BLaER1 (cell line): ENCODE results near the gene EHF.
A peak's percentile ranks its signal among the peaks of the same experiment; 100 is the strongest.

Experiments used
- H3K27ac ChIP-seq: shearing (Covaris generic); formaldehyde crosslinking; 2 replicates; pipeline ENCODE4 v1.8.1; 2022
- H3K27me3 ChIP-seq: shearing (Covaris generic); formaldehyde crosslinking; 2 replicates; pipeline ENCODE4 v1.8.1; 2022
- H3K36me3 ChIP-seq: shearing (Covaris generic); formaldehyde crosslinking; 2 replicates; pipeline ENCODE4 v1.8.1; 2022
- H3K4me1 ChIP-seq: shearing (Covaris generic); formaldehyde crosslinking; 2 replicates; pipeline ENCODE4 v1.8.1; 2022
- H3K4me2 ChIP-seq: shearing (Covaris generic); formaldehyde crosslinking; 2 replicates; pipeline ENCODE4 v1.8.1; 2022
- H3K4me3 ChIP-seq: shearing (Covaris generic); formaldehyde crosslinking; 2 replicates; pipeline ENCODE4 v1.8.1; 2022
- H3K9ac ChIP-seq: shearing (Covaris generic); formaldehyde crosslinking; 2 replicates; pipeline ENCODE4 v1.8.1; 2022
- H3K9me3 ChIP-seq: shearing (Covaris generic); formaldehyde crosslinking; 2 replicates; pipeline ENCODE4 v1.8.1; 2022
- H4K20me1 ChIP-seq: shearing (Covaris generic); formaldehyde crosslinking; 2 replicates; pipeline ENCODE4 v1.8.1; 2022
- Cebpa-rat ChIP-seq: shearing (Covaris generic); IDR thresholded peaks from 2 replicates; pipeline ENCODE4 v1.8.1; 2022

EHF gene

DNA sequence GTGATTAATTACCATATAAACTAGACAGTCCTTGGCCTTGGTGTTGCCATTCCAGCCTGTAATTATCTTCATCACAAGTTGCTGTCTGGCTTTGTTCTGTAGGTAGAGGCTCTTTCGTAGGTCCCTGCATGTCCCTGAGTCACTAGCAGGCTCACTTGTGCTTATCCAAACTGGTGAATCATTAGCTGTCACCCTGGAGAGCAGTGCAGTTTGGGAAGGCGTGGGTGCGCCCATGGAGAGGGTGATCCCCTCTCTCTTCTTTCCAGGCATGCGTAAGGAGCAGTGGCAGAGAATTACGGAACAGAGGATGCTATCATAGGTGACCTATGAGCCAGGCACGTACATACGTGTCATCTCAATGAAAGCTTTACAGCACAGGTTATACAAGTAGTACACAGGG, 11.0 kb upstream of the EHF start:
- Histone ChIP-seq H3K27me3 (no peaks in the 10 kb centered on the region), H3K9ac (no peak overlapping the region), H3K4me3 (no peak overlapping the region), H3K4me2 (no peak overlapping the region), H4K20me1 (no peaks in the 10 kb centered on the region), H3K9me3 (no peaks in the 10 kb centered on the region), H3K36me3 (no peaks in the 10 kb centered on the region), H3K27ac (no peak overlapping the region), H3K4me1 (peaks cover 21% of the 10 kb centered on the region)
- TF ChIP-seq Cebpa-rat = no peak

DNA sequence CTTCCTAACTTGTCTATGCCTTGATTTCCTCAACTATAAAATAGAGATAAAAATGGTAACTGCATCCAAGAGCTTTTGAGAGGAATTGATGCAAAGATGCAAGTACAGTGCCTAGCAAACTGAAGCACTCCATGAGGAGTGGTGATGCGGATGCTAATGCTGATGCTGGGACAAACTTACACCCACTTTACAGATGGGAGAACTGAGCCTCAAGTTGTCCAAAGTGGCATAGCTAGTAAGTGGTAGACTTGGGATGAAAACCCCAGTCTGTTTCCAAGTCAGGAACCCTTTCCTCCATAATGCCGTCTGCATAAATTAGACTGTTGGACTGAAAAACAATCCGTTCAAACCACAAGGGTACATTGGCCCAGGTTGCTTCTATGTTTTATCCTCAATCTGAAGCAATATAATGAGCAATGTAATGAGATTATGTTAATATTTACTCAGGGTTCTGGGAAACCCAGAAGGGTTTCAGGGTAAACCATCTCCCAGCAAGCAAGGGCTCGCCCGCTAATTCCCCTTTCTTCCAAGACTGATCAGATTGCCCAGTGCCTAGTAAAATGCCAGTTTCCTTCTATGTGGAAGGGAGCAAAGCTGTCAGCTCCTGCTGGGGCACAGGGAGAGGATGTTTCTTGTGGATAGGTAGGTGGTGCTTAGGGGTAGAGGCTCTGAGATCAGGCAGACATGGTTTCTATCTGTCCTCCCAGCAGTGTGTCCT, 10.4 kb upstream of the EHF start:
- Histone ChIP-seq H3K4me2 (no peak overlapping the region), H3K9ac (no peak overlapping the region), H3K36me3 (no peaks in the 10 kb centered on the region), H3K4me1 (peaks cover 21% of the 10 kb centered on the region), H3K27ac (no peak overlapping the region), H3K27me3 (no peaks in the 10 kb centered on the region), H4K20me1 (no peaks in the 10 kb centered on the region), H3K9me3 (no peaks in the 10 kb centered on the region), H3K4me3 (no peak overlapping the region)
- TF ChIP-seq Cebpa-rat = no peak

DNA sequence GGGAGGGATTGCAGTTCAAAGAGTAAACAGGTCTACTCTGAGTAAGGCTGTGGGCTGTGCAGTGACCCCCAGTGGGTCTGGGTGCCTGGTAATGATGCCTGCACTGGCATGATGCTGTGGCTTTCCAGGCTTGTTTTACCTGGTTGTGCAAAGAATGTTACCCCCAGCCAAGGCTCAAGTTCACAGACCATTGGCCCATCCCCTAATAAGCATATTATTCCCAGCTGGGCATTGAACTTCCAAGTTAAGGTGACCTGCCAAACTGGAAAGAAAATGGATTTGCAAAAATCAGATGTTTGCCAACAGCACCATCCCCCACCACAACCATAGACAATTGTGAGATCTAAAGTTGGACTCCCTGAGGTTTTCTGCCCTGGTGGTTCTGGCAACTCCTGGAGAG, 7.9 kb upstream of the EHF start:
- H3K9me3 ChIP-seq = no peaks in the 10 kb centered on the region
- no peak overlapping the region for H3K9ac ChIP-seq
- H3K36me3 ChIP-seq = no peaks in the 10 kb centered on the region
- H3K27ac ChIP-seq = no peak overlapping the region
- H3K4me1 ChIP-seq = peaks cover 21% of the 10 kb centered on the region
- no peak for TF ChIP-seq Cebpa-rat
- peak overlapping the region; percentile 35 for H3K4me2 ChIP-seq
- H3K27me3 ChIP-seq = no peaks in the 10 kb centered on the region
- H4K20me1 ChIP-seq = no peaks in the 10 kb centered on the region
- H3K4me3 ChIP-seq = no peak overlapping the region

DNA sequence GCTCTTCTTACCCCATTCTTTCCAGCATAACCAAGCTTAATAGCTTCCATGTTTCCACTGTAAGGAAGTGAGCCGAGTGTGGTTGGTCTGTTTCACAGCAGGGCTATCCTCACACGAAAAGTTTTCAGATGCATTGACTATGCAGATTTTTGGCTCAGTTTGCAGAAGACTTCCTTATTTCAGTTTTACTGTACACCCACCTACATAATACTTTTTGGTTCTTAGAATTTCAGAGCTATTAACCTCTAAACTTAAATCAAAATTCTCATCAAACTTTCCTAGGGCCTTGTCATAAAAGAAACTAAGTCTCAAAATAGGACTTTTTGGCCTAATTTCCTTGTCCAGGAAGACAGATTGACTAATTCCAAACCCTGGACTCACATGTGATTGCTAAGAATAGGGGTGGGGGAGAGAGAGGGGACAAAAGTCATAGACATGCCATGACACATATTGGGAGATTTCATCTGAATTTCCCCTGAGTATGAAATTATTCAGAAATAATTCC, 7.3 kb upstream of the EHF start:
- Histone ChIP-seq H3K36me3 (no peaks in the 10 kb centered on the region), H3K4me1 (peaks cover 21% of the 10 kb centered on the region), H3K9ac (no peak overlapping the region), H3K4me2 (peak overlapping the region; percentile 35), H3K27ac (no peak overlapping the region), H3K4me3 (no peak overlapping the region), H3K27me3 (no peaks in the 10 kb centered on the region), H4K20me1 (no peaks in the 10 kb centered on the region), H3K9me3 (no peaks in the 10 kb centered on the region)
- no peak for TF ChIP-seq Cebpa-rat

DNA sequence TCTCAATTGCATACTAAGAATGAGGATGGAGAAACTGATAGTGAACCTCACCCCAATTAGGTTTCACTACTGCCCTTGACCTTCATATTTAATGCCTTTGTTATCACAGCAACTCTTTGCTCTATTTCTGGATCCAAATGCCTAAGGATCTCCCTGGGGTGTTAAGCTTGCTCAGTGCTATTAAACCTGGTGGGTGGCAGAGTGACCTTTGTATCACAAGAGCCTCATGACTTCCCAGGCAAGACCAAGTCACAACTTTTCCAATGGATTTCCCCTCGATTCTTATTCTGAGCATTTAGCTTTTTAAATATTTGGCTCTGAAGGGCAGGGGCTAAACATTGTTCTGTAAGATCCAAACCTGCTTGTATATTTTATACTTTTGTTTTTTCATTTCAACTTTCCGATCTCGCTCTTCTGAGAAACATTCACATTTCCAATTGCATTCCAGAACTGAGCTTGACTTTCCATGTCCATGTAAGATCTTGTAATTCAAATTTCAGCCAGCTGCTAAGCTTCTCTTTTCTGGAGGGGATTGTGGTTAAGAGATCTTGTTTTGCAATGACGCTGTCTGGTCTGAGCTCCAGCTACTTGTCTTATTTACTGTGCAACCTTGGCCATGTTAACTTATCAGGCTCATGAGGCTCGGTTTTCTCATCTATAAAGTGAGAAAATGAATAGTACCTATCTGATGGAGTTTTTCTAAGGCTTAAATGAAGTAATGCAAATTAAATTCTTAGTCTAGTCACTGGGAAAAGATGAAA, 6.4 kb upstream of the EHF start:
- H3K9me3 ChIP-seq = no peaks in the 10 kb centered on the region
- no peak overlapping the region for H3K9ac ChIP-seq
- H3K36me3 ChIP-seq = no peaks in the 10 kb centered on the region
- H3K27me3 ChIP-seq = no peaks in the 10 kb centered on the region
- H3K4me1 ChIP-seq = peaks cover 21% of the 10 kb centered on the region
- no peak overlapping the region for H3K4me2 ChIP-seq
- TF ChIP-seq Cebpa-rat = no peak
- no peaks in the 10 kb centered on the region for H4K20me1 ChIP-seq
- H3K4me3 ChIP-seq = no peak overlapping the region
- H3K27ac ChIP-seq = no peak overlapping the region

DNA sequence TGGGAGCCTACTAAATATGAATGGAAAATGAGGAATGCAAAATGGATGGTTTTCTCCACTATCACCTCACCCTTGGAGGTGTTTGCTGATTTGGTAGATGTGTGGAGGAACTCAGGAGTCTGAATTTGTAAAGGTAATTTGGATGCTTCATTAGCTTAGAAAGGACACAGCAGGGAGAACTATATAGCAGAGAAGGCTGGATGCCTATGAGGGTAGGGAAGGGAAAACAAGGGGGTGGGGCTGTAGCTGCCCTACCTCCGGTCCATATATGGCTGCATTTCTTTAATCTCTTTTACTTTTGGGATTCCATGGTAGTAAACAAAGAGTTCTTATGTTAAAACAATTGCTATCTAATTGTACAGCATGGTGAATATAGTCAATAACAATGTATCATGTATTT, 4.8 kb upstream of the EHF start:
- no peak overlapping the region for H3K27ac ChIP-seq
- H3K27me3 ChIP-seq = no peaks in the 10 kb centered on the region
- no peaks in the 10 kb centered on the region for H3K9me3 ChIP-seq
- H3K9ac ChIP-seq = no peak overlapping the region
- no peak overlapping the region for H3K4me2 ChIP-seq
- no peaks in the 10 kb centered on the region for H3K36me3 ChIP-seq
- peaks cover 21% of the 10 kb centered on the region for H3K4me1 ChIP-seq
- TF ChIP-seq Cebpa-rat = no peak
- H4K20me1 ChIP-seq = no peaks in the 10 kb centered on the region
- H3K4me3 ChIP-seq = no peak overlapping the region

DNA sequence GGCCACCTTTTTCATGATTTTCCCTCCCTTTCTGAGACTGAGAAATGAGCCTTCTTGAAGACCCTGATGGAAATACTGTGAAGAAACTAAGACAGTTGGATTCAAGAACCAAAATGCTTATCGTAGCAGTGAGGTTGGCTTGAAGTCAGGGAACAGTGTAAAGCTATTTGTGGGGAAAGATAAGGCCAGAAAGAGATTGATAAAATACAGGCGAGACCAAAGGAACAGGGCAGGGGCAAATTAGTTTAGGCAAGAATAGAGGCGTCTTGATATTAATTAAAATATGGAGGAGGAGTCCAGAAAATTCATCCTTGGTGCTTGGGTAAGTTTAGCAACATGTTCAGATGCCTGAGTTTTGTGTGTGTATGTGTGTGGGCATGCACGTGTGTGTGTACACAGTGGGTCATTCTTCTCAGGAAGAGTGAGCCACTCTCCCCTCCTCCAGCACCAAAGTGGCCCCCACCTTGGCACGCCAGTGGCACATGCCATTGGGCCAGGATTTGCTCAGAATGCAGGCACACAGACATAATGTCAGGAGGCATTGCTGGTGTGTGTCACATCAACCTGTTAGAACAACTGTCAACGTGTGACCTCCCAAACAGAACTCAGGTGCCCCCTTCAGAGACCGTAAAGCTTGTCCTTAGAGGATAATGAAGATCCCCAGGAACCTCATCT, 3.9 kb upstream of the EHF start:
- no peaks in the 10 kb centered on the region for H4K20me1 ChIP-seq
- no peak overlapping the region for H3K4me2 ChIP-seq
- H3K4me1 ChIP-seq = peaks cover 21% of the 10 kb centered on the region
- no peaks in the 10 kb centered on the region for H3K27me3 ChIP-seq
- no peaks in the 10 kb centered on the region for H3K36me3 ChIP-seq
- H3K27ac ChIP-seq = no peak overlapping the region
- no peak for TF ChIP-seq Cebpa-rat
- H3K9ac ChIP-seq = no peak overlapping the region
- H3K9me3 ChIP-seq = no peaks in the 10 kb centered on the region
- H3K4me3 ChIP-seq = no peak overlapping the region

DNA sequence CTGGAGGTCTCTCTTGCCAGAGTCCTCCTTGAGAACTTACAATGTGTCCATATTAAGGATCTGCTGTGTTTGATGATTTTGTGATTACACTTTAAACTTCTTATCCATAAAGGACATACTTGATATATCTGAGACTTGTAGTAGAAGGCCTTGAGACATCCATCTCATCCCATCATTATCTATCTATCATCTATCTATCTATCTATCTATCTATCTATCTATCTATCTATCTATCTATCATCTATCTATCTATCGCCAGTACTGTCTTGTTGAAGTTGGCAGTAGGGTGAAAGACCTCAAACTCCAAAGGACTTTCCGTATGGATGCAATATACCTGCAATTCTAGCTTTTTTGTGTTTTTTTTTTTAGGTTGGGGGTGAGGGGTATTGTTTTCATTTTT, 2.5 kb upstream of the EHF start:
- no peaks in the 10 kb centered on the region for H4K20me1 ChIP-seq
- H3K4me2 ChIP-seq = no peak overlapping the region
- no peak overlapping the region for H3K4me3 ChIP-seq
- H3K4me1 ChIP-seq = peaks cover 14% of the 10 kb centered on the region
- no peak overlapping the region for H3K9ac ChIP-seq
- no peak for TF ChIP-seq Cebpa-rat
- no peaks in the 10 kb centered on the region for H3K27me3 ChIP-seq
- H3K27ac ChIP-seq = no peak overlapping the region
- H3K36me3 ChIP-seq = no peaks in the 10 kb centered on the region
- H3K9me3 ChIP-seq = no peaks in the 10 kb centered on the region

DNA sequence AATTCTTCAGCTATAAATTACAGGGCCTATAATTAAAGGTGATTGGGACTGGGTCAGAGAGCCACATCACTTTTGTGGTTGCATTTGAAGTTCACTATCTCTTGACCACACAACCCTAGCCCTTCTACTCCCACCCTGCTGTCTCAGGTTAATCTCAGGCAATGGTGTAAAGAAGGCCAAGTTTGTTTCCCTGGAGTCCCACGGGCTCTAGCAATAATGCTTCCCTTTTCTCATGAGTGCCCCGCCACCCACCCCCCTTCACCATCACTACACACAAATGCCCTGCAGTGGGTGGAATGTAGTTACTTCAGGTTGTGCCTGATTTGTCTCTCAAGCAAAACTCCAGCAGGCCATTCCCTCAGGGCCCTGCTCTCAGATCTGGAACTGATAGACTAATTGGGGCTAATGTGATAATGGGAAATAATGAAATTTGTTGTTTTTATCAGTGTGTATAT, 1.8 kb upstream of the EHF start:
- no peaks in the 10 kb centered on the region for H3K27me3 ChIP-seq
- H3K9me3 ChIP-seq = no peaks in the 10 kb centered on the region
- H3K36me3 ChIP-seq = no peaks in the 10 kb centered on the region
- no peak overlapping the region for H3K4me2 ChIP-seq
- no peak overlapping the region for H3K9ac ChIP-seq
- no peaks in the 10 kb centered on the region for H4K20me1 ChIP-seq
- H3K4me3 ChIP-seq = no peak overlapping the region
- H3K27ac ChIP-seq = no peak overlapping the region
- H3K4me1 ChIP-seq = peaks cover 7% of the 10 kb centered on the region; the same call in 1 of the 2 replicates
- TF ChIP-seq Cebpa-rat = no peak

DNA sequence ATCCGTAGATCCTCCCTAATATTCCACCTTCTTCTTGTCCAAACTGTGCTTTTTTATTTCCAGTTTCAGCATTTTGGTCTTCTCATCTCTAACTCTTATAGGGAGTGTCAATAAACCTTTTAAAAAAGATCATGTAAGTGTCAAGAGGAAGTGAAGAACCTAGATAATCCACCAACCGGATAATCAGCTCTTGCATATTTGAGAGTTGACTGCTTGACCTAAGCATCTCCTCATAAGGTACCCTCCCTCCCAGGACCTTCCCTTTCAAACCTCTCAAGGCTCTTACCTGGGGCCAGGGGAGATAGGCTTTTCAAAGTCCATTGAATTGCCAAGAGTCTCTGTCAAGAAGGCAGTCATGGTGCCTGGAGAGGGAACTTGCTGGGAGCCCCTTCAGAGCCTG, 691 bp upstream of the EHF start:
- no peak overlapping the region for H3K4me2 ChIP-seq
- no peaks in the 10 kb centered on the region for H3K9me3 ChIP-seq
- no peak overlapping the region for H3K27ac ChIP-seq
- H3K4me3 ChIP-seq = no peak overlapping the region
- no peaks in the 10 kb centered on the region for H3K36me3 ChIP-seq
- H4K20me1 ChIP-seq = no peaks in the 10 kb centered on the region
- no peaks in the 10 kb centered on the region for H3K4me1 ChIP-seq
- TF ChIP-seq Cebpa-rat = no peak
- H3K27me3 ChIP-seq = no peaks in the 10 kb centered on the region
- no peak overlapping the region for H3K9ac ChIP-seq
